Measurements from ENCODE around the gene TTC3. TPM values are rescaled to one million over a fixed set of nuclear protein-coding genes. Genes with fewer than 3 reads are reported as not detected.
A peak's percentile ranks its signal among the peaks of the same experiment; 100 is the strongest.

The TTC3 gene
- total RNA-seq, 1 donor from 2014 or later: 130 TPM

DNA sequence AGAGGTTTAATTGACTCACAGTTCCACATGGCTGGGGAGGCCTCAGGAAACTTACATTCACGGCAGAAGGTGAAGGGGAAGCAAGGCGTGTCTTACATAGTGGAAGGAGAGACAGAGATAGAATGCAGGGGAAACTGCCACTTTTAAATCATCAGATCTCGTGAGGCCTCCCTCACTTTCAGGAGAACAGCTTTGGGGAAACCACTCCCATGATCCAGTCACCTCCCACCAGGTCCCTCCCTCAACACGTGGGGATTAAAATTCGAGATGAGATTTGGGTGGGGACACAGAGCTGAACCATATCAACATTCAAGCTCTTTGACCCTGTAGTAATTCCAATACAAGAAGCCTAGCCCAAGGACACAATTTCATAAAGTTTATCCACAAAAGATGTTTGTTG, 13.9 kb upstream of the TTC3 start:
- no peak for DNase-seq (ENCODE audit: low read depth, low spot score)

DNA sequence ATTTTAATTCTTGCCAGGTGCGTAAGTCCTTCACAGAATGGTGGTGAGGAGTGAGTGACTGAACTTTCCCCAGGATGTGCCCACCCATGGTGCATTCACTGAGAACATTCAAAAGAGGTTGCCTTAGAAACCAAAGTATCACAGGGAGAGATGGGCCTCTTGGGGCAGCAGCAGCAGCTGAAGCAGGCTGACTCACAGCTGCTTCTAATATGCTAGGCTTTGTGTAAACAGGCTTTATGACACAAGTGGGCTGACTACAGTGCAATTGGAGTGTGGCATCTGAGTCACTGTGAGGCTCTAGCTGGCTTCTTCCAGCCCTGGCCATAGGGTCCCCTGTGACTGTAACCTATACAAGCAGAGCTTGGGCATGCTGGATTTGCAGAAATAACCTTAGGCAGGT, 12.8 kb upstream of the TTC3 start:
- no peak for DNase-seq (ENCODE audit: low read depth, low spot score)

DNA sequence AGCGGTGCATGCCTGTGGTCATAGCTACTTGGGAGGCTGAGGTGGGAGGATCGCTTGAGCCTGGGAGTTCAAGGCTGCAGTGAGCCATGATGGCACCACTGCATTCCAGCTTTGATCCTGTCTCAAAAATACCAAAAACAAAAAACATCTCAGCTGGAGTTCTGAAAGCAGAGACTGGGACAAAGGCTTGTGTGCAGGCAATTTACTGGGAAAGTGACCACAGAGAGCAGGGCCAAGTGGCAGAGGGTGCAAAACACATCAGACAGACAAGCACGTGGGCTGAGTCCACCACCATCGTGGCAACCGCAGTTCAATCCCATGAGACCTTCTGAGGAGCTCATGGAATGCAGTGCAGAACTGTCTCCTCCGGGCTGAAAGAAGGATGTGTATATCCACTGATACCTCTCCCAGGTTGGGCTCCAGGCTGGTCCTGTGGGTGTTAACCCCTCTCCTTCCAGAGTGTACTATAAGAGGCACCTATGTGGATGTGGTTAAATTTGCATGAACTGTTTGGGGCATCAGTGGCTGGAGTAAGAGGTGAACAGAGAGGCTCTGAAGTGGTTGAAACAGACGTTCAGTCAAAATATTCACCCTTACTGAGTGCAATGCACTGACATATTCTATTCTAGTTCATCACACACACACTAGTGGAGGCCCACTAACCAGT, 11.0 kb upstream of the TTC3 start:
- no peak for DNase-seq (ENCODE audit: low read depth, low spot score)

DNA sequence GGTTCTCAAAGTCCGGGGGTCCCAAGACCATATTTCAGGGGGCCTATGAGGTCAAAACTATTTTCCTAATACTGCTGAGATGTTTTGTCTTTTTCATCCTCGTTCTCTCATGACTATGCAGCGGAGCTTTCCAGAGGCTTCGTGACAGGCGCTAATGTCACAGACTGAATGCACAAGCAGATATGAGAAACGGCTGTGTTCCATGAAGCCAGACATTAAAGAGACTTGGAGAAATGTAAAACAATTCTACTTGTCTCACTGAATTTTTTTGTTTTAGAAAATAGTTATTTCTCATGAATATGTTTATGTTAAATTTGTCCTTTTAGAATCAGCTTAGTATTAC, 10.5 kb upstream of the TTC3 start:
- DNase-seq (ENCODE audit: low read depth, low spot score): no peak

DNA sequence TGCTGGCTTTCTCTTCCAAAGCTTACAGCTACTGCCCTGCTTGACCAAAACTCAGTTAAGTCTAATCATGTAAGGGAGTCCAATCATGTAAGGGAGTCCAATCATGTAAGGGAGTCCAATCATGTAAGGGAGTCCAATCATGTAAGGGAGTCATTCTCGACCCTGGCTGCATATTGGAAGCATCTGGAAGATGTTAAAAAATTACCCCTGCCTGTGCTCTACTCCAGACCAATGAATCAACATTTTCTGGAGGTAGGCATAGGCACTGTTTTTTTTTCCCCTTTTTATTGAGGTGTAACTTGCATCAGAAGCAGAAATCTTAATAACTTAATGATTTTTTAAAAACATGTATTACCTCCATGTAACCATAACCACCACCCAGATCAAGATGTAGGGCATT, 9.6 kb upstream of the TTC3 start:
- DNase-seq (ENCODE audit: low read depth, low spot score): no peak

DNA sequence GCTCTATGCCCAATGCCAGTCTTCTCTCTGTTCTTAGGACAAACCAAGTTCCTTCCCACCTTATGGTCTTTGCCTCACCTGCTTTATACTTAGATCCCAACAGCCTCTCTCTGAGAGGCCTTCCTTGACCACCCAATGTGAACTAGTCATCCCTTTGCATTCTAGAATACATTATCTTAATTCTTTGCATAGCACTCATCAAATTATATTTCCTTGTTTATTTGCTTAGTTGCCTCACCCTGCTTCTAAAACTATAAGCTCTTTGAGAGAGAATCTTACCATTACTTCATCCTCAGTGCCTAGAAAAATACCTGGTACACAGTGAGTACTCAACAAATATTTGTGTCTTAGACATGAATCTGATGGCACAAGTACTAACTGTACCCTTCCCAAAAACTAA, 8.2 kb upstream of the TTC3 start:
- no peak for DNase-seq (ENCODE audit: low read depth, low spot score)

DNA sequence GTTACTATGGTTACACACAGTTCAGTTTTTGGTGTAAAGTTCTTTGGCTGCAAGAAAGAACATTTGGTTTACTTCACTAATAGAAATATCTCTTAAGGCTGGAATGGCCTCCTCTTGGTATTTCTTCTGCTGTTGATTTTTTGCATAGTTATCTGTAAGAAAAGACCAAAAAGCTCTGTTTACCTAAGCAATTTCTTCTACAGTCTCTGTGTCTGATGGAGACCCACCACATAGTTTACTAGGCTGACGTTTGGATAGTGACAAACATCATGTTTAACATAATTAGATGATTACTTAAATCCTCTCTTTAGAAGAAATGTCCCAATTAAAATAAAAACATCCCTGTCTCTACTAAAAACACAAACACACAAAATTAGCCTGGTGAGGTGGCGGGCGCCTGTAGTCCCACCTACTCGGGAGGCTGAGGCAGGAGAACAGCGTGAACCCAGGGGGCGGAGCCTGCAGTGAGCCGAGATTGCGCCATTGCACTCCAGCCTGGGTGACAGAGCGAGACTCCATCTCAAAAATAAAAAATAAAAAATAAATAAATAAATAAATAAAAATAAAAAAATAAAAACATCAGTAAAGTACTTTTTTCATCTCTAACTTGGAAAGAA, 7.4 kb upstream of the TTC3 start:
- DNase-seq (ENCODE audit: low read depth, low spot score): no peak

DNA sequence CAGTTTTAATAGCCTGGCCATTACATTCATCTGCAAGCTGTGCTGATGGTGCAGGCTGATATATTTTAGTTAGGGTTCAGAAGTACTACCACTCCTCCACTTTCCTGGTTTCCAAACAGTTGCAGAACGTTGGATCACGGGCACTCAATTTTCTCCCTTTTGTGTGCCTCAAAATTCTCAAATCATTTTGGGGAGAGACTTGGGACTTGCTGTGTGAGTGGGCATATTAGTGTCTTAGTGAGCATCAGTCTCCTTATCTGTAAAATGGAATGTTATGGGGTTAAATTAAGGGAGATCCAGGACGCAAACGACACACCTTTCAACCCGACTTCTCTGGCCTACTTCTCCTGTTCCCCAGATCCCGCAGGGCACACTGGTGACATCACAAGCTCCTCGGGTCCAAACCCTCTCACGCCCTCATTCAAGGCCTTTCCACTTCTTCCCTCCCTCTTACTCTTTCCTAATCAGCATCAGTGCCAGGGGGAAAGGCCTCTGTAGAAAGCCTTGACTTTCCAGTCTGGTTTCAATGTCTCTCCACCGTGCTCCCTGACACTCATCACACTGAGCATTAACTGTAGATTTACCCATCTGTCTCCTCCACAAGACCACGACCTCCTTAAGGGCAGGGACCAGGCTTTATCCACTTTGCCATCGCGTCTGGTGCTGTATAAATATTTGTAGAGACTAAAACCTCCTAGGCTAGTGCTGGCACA, 1.3 kb upstream of the TTC3 start:
- no peak for DNase-seq (ENCODE audit: low read depth, low spot score)

DNA sequence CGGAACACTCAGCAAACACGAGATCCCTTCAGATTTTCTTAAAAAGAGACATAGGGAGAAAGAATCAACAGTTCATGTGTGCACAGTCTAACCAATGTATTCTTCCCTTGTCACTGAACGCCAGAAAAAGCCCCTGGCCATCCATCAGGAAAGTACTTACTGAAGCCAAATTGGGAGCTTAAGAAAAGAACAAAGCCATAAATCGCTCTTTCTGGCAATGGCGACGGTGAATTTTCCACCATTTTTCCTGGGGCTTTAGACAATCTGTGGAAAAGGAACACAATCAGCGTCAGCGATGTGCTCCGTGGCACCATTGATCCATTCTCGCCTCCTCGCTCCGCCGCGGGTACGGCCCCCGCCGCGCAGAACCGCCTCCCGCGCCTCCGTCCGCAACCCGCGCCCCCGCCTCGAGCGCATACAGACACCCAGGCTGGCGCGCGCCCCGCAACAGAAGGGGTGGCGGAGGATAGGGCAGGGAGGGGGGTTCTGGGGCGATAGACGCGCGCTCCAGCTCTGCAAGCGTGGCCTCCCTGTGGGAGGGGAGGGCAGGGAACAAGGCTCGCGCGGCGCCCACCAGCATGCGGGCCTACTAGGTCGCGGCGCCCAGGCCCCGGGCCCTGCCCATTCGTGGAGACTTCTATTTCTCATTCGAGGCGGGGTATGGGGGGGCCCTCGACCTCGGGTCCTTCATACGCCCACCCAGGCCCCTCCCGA, 623 bp upstream of the TTC3 start:
- peak; percentile 66 for DNase-seq (ENCODE audit: low read depth, low spot score)

DNA sequence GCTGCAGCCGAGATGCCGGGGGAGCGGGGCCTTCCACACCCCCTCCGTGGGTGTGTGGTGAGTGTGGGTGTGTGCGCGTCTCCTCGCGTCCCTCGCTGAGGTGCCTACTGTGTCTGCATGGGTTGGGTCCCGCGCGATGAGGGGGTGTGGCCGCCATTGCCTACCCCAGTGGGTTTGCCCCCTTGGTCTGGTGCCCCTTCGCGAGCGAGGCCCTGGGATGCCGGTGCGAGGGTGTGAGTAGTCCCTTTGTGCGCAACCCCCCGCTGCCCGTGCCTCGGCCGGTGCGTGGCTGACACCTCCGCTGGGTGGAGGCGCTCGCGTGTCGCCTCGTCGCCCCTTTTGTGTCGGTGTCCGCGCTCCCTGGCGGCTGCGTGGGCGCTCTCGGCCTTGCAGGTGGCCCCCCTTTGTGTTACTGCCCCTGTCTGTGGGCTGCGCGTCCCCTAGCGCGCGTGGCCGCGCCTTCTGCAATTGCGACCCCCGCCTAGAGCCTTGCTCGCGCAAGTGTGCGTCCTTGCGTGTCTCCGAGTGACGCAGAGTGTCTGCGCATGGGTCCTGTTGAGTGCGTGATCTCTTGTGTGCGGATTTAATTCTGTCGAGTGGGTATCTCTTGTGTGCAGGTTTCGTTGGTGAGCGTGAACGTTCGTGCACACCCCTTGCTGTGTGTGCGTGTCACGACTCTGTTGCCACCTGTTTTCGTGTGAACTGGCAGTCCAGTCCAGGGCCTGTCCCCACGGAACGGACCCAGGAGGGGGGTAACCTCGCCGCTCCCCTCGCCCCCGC, 553 bp downstream of the TTC3 start:
- no peak for DNase-seq (ENCODE audit: low read depth, low spot score)

DNA sequence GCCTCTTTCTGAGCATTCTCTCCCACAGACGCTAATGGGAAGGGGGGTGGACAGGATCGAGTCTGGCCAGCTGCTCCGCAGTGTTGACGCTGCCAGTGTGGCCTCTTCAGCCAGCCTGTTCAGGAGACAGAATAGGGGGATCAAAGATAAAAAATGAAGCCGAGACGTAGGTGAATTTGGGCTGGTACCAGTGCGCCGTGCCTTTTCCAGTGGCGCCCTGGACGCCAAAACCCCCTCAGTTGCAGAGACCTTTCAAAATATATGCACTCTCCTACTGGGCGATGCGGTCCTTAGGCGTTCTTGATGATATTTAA, 1.1 kb downstream of the TTC3 start:
- no peak for DNase-seq (ENCODE audit: low read depth, low spot score)

DNA sequence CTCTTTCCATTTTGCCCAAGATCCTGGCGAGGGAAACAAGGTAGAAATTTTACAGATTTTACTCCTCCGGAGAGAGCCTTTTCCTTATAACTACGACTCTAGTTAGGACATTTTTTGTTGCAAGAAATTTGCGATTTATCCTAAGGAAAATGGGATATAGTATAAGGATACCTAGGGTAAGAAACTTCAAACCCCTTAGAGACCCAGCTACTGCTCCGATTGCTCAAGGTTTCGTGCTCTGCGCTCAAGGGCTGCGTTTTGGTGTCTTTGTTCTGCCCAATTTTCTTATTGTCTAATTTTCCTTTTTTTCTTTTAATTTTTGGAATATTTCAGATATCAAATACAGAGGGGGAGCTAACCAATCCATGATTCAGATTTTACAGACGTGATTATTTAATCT, 1.5 kb downstream of the TTC3 start:
- DNase-seq (ENCODE audit: low read depth, low spot score): no peak

DNA sequence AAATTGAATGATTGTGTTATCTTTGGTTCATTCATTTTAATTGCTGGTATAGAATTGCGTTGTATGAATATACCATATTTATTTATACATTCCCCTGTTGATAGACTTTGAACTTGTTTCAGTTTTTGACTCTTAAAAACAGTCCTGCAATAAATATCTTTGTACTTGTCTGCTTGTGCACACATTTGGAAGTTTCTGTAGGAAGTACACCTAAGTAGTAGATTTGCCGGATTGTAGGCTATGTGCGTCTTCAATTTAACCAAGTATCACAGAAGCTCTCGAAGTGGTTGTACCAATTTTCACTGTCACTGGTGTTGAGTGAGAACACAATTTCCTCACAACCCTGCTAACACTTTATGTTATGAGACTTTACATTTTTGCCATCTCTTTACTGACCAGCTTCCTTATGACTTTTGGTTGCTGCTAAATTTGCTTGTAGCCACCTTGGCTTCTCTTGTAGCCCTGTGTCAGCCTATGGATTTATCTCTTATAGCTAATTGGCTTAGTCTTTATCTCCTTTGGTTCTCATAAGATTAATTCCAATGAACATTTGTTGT, 2.2 kb downstream of the TTC3 start:
- DNase-seq (ENCODE audit: low read depth, low spot score): no peak

DNA sequence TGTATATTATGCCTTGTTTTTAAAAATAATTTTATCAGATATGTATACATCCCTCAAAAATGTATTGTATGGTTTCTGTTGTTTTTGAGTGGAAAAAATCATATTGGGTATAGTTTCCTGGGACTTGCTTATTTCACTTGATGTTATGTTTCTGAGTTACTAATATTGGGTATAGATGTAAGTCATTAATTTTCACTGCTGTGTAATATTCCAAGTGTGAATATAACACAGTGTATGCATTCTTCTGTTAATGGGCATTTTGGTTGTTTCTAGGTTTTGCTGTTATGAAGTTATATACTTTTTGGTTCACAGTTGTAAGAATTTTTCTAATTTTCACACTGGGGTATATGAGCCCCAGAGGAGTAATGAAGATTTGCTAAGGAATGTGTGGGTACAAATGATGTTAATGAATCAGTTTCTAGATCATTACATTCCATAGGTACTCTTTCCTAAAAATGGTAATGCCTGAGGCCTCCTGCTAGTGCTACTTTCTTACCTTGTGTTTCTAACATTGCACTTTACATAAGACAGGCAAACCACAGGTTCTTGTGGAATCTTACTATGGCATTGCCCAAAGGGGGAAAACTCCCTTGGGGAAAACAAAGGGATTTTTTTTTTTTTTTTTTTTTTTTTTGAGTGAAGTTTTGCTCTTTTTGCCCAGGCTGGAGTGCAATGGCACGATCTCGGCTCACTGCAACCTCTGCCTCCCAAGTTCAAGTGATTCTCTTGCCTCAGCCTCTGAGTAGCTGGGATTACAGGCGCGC, 3.2 kb downstream of the TTC3 start:
- DNase-seq (ENCODE audit: low read depth, low spot score): no peak

DNA sequence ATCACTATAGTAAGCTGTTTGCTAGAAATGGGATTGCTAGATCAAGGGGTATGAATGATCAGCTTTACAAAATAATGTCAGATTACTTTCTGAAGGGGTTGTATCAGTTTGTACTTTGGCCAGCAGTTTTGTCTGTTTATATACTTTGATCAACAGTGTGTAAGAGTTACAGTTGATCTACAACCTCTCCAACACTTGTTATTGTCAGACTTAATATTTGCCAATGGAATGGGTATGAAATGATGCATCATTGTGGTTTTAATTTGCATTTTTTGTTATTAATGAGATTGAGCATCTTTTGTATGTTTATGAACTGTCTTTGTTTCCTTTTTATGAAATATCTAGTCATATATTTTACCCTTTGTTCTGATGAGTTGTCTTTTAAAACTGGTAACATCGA, 4.3 kb downstream of the TTC3 start:
- no peak for DNase-seq (ENCODE audit: low read depth, low spot score)

DNA sequence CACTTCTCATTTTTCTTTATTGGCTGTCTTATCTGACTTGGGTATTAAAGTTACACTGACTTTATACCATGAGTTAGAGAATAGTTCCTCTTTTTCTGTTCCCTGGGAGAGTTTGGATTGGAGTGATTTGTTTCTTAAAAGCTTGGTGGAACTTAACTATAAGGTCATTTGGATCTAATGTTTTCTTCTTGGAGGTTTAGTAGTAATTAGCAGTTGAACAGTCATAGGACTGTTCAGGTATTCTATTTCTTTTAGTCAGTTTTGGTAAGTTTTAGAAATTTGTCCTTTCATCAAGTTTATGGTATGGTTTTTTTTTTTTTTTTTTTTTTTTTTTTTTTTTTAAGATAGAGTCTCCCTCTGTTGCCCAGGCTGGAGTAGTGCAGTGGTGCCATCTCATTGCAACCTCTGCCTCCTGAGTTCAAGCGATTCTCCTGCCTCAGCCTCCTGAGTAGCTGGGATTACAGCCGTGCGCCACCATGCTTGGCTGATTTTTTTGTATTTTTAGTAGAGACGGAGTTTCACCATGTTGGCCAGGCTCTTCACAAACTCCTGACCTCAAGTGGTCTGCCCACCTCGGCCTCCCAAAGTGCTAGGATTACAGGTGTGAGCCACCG, 6.3 kb downstream of the TTC3 start:
- DNase-seq (ENCODE audit: low read depth, low spot score): no peak

DNA sequence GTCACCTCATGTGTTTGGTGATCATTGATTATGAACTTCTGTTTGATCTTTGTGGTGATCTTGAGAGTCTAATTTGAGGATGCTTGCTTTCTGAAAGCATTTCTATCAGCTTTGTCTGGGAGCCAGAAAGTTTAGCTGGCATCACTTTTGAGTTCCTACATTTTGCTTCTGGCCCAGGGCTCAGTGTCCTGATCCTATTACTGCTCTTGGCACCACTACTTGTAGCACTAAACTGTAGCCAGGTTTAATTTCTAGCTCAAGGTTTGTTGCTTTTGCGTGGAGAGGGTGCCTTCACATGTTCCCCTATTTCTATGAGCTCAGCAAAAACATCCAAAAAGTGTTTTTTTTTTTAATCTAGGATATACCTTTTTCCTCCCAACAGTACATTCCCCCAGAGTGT, 9.3 kb downstream of the TTC3 start:
- no peak for DNase-seq (ENCODE audit: low read depth, low spot score)

DNA sequence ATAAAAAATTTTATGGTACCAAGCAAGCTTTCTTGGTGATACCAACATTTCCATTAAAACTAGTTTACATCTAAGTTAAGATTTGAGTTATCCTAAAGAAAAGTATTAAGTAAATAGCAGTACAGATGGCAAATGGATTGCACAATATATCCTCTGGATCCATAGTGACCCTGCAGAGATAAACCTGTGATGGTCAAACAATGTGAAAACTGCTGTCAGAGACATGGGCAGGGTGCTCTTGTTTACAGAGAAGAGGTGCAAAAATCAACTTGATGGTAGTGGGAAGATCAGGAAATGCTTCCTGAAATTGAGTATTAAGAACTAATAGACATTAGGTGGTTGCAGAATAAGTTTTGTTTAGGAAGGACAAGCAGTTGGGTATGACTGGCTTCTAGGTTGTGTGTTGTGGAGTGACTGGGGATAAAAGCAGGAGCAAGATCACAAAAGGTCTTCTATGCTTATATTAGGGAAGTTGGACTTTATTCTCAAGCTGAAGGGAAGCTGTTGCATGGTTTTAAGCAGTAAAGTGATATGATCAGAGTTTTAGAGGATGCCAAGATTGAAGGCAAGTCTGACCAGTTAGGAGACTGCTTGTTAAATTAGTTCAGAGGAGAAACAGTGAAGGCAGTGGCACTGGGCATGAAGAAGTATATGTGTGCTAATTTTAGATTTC, 9.9 kb downstream of the TTC3 start:
- no peak for DNase-seq (ENCODE audit: low read depth, low spot score)

DNA sequence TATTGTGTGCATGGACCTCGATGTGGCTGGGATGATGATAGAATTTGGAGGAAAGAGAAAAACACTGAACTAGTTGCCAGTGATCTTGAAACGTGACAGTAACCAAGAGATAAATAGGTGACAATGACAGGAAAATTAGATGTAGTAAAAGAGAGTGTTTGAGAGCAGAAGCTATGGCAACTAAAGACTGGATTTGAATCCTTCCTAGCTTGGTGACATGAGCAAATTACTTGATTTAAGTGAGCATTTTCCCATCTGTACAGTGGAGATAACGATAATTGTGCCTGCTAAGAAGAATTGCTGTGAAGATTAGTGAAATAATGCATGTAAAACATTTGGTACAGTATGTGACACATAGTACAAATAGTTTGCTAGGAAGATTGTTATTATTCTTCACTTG, 12.7 kb downstream of the TTC3 start:
- DNase-seq (ENCODE audit: low read depth, low spot score): no peak

DNA sequence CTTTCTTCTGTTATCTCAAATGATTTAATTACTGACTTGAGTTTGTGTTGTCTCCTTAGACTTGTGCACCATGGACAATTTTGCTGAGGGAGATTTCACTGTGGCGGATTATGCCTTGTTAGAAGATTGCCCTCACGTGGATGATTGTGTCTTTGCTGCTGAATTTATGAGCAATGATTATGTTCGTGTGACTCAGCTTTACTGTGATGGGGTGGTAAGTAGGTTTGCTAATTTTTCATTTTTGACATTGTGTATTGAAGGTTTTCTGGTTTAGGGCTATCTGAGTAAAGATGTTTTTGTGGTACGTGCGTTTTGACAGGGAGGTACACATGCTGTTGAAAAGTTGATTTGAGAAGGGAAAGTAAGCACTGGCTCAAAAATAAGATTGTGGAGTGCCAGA, 14.1 kb downstream of the TTC3 start:
- DNase-seq (ENCODE audit: low read depth, low spot score): no peak
